SK-N-SH (cell line): ENCODE data around the gene KREMEN2.

Source experiments
- CTCF ChIP-seq: fragments of 200-600 bp; sonication (generic); IDR thresholded peaks from 2 replicates; pipeline ENCODE4 v1.6.1; 2017; ENCODE audit warnings: antibody characterized with exemption, mild to moderate bottlenecking, moderate library complexity
- EP300 ChIP-seq, 2 experiments: IDR thresholded peaks; 2 replicates each; pipeline versions ENCODE4 v1.4.0 to v1.6.1; 2012; ENCODE audit warnings: borderline replicate concordance in 1 of 2, low read depth in 1 of 2, low read length in 1 of 2
- EZH2phosphoT487 ChIP-seq: fragments of 200-600 bp; sonication (generic); IDR thresholded peaks from 2 replicates; pipeline ENCODE4 v1.6.1; 2017; ENCODE audit warnings: low read depth, mixed run types, mild to moderate bottlenecking, antibody characterized with exemption, moderate library complexity, borderline replicate concordance
- NRF1 ChIP-seq: IDR thresholded peaks from 2 replicates; pipeline ENCODE4 v1.6.1; 2012; ENCODE audit warnings: low read depth, mild to moderate bottlenecking, low read length
- TAF1 ChIP-seq: IDR thresholded peaks from 2 replicates; pipeline ENCODE4 v1.6.1; 2012; ENCODE audit warnings: low read depth, mild to moderate bottlenecking, low read length, moderate library complexity, borderline replicate concordance
- USF1 ChIP-seq: IDR thresholded peaks from 2 replicates; pipeline ENCODE4 v1.4.0; 2012; ENCODE audit warnings: low read depth, borderline replicate concordance
- TF ChIP-seq, protein P1 (sequence below): IDR thresholded peaks from 2 replicates; pipeline ENCODE4 v1.4.0; 2012; ENCODE audit warnings: low read depth

- TF ChIP-seq USF1 (no peak), NRF1 (no peak), CTCF (no peak), TAF1 (no peak), EZH2phosphoT487 (no peak), EP300 (IDR thresholded peaks at IDR 0.05; ENCODE audit: borderline replicate concordance in 1 of 2, low read depth in 1 of 2, low read length in 1 of 2) (no peak)
- TF ChIP-seq, protein P1, sequence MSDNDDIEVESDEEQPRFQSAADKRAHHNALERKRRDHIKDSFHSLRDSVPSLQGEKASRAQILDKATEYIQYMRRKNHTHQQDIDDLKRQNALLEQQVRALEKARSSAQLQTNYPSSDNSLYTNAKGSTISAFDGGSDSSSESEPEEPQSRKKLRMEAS, result no peak
Measured at GRCh38 chr16:2987833-2988232, 23.8 kb downstream of the KREMEN2 start.
